PC-9 (cell line): Measurements from ENCODE around the gene SLC35E4. TPM values are rescaled to one million over a fixed set of nuclear protein-coding genes. Genes with fewer than 3 reads are reported as not detected.

Experiments used
- BruUV-seq: library from RNA; stranded (reverse); fragments of 400-500 nt; replicated peaks from 2 replicates; lab custom pipeline; 2021; lab: Mats Ljungman, UMichigan
- CTCF ChIA-PET: fragments of 300-600 bp; sonication (Branson Sonifier 250); formaldehyde crosslinking; loops from one replicate; lab custom pipeline; 2022; ENCODE audit warnings: antibody characterized with exemption; lab: Charles Lee
- POLR2A ChIA-PET: fragments of 300-600 bp; sonication (Branson Sonifier 250); formaldehyde crosslinking; loops from one replicate; lab custom pipeline; 2022; ENCODE audit warnings: antibody characterized with exemption; ENCODE audit not compliant: unreplicated experiment; lab: Charles Lee
- DNase-seq, 2 experiments: peaks; one replicate each; pipeline versions ENCODE4 v3.0.0 to v3.0.0-alpha.2; 2015 to 2022; ENCODE audit warnings: mixed read lengths in 1 of 2
- H2AFZ ChIP-seq: fragments of 200-600 bp; sonication (generic); 2 replicates; pipeline ENCODE4 v1.8.1; 2017; ENCODE audit warnings: antibody characterized with exemption
- H3F3A ChIP-seq: fragments of 200-600 bp; sonication (generic); 2 replicates; pipeline ENCODE4 v1.8.1; 2017; ENCODE audit warnings: antibody characterized with exemption, mild to moderate bottlenecking, low read depth; ENCODE audit not compliant: insufficient read depth
- H3K27ac ChIP-seq: fragments of 200-600 bp; sonication (generic); 2 replicates; pipeline ENCODE4 v1.6.1; 2016; ENCODE audit warnings: mixed run types
- H3K27me3 ChIP-seq: fragments of 200-600 bp; sonication (generic); 2 replicates; pipeline ENCODE4 v1.6.1; 2016; ENCODE audit warnings: low read depth, mixed run types; ENCODE audit not compliant: insufficient read depth
- H3K36me3 ChIP-seq: fragments of 200-600 bp; sonication (generic); 2 replicates; pipeline ENCODE4 v1.6.1; 2016; ENCODE audit warnings: low read depth, mixed run types
- H3K4me1 ChIP-seq: fragments of 200-600 bp; sonication (generic); replicated peaks from 2 replicates; pipeline ENCODE4 v1.6.1; 2016; ENCODE audit warnings: mixed run types; ENCODE audit not compliant: insufficient read depth
- H3K4me2 ChIP-seq: fragments of 200-600 bp; sonication (generic); 2 replicates; pipeline ENCODE4 v1.6.1; 2017; ENCODE audit warnings: mixed run types
- H3K4me3 ChIP-seq: fragments of 200-600 bp; sonication (generic); 2 replicates; pipeline ENCODE4 v1.6.1; 2016; ENCODE audit warnings: mixed run types
- H3K79me2 ChIP-seq: fragments of 200-600 bp; sonication (generic); 2 replicates; pipeline ENCODE4 v1.6.1; 2017; ENCODE audit warnings: low read depth, mixed run types
- H3K9me2 ChIP-seq: fragments of 200-600 bp; sonication (generic); 2 replicates; pipeline ENCODE4 v1.8.1; 2017; ENCODE audit warnings: mild to moderate bottlenecking; ENCODE audit not compliant: insufficient read depth
- H3K9me3 ChIP-seq: fragments of 200-600 bp; sonication (generic); 2 replicates; pipeline ENCODE4 v1.8.1; 2016; ENCODE audit warnings: low read depth; ENCODE audit not compliant: insufficient read depth
- H4K20me1 ChIP-seq: fragments of 200-600 bp; sonication (generic); 2 replicates; pipeline ENCODE4 v1.8.1; 2017; ENCODE audit not compliant: insufficient read depth
- CTCF ChIP-seq: fragments of 200-600 bp; sonication (generic); conservative IDR thresholded peaks from 2 replicates; pipeline ENCODE4 v1.6.1; 2017; ENCODE audit warnings: mixed run types, antibody characterized with exemption, mild to moderate bottlenecking, moderate library complexity
- EZH2 ChIP-seq: fragments of 200-600 bp; sonication (generic); IDR thresholded peaks from 2 replicates; pipeline ENCODE4 v1.8.0; 2017; ENCODE audit warnings: antibody characterized with exemption, low read depth
- intact Hi-C: fragments of 100-400 bp; cut with micrococcal nuclease; formaldehyde crosslinking; loops from one replicate; pipeline ENCODE4 v1.10.0; 2022; ENCODE audit not compliant: unreplicated experiment
- total RNA-seq: library from RNA; stranded (reverse); gene quantifications from 2 replicates; pipeline ENCODE4 v1.2.3, GENCODE V29; 2021

SLC35E4 gene
- total RNA-seq, 1 experiment from 2014 or later: 4.7 TPM

- Histone ChIP-seq H2AFZ (peak overlapping the region; percentile 99), H3K4me2 (peak overlapping the region; percentile 99), H3K4me3 (peak overlapping the region; percentile 74), H3K36me3 (no peaks in the 10 kb centered on the region), H3K9me3 (no peaks in the 10 kb centered on the region), H3K27me3 (no peaks in the 10 kb centered on the region), H3K4me1 (peaks cover 25% of the 10 kb centered on the region), H3K79me2 (peaks cover 13% of the 10 kb centered on the region), H3K27ac (no peak overlapping the region), H3F3A (peaks cover 26% of the 10 kb centered on the region), H4K20me1 (no peaks in the 10 kb centered on the region), H3K9me2 (no peaks in the 10 kb centered on the region)
- POLR2A ChIA-PET: interaction anchor here (1.0 kb wide), 1 partner anchor 94 kb away, joined by 3 read pairs; no protein-coding TSS in a partner anchor
- peak; percentile 40 to 50 for DNase-seq
- BruUV-seq: no TSS peak
- TF ChIP-seq CTCF (no peak; the same call in 1 of the 2 replicates), EZH2 (no peak)
- CTCF ChIA-PET: interaction anchor here (0.5 to 0.7 kb wide), 2 partner anchors 333 to 525 kb away, joined by 4 to 5 read pairs; no protein-coding TSS in a partner anchor
- intact Hi-C loops: loop anchor here (10.0 kb wide), 1 partner anchor 288 kb away; no protein-coding TSS in a partner anchor
Observed at GRCh38 chr22:30636226-30637077, 871 bp downstream of the SLC35E4 start.

- intact Hi-C loops: loop anchor here (10.0 kb wide), 1 partner anchor 287 kb away; no protein-coding TSS in a partner anchor
- POLR2A ChIA-PET: no interaction called here
- H3K4me3 ChIP-seq: peak overlapping the region; percentile 74; the same call in 1 of the 2 replicates
- H4K20me1 ChIP-seq: no peaks in the 10 kb centered on the region
- DNase-seq: peak in 1 of 2 experiments; percentile 20
- peak overlapping the region; percentile 99 for H2AFZ ChIP-seq
- peaks cover 25% of the 10 kb centered on the region for H3K4me1 ChIP-seq
- peaks cover 26% of the 10 kb centered on the region for H3F3A ChIP-seq
- no peaks in the 10 kb centered on the region for H3K27me3 ChIP-seq
- peaks cover 13% of the 10 kb centered on the region for H3K79me2 ChIP-seq
- CTCF ChIA-PET: no interaction called here
- no TSS peak for BruUV-seq
- no peaks in the 10 kb centered on the region for H3K9me3 ChIP-seq
- H3K36me3 ChIP-seq: no peaks in the 10 kb centered on the region
- no peaks in the 10 kb centered on the region for H3K9me2 ChIP-seq
- TF ChIP-seq CTCF: no peak
- TF ChIP-seq EZH2: no peak
- no peak overlapping the region for H3K27ac ChIP-seq
- H3K4me2 ChIP-seq: peak overlapping the region; percentile 99
Observed at GRCh38 chr22:30637701-30638114, 2.1 kb downstream of the SLC35E4 start.

- intact Hi-C loops: no loop called here
- H3K27ac ChIP-seq: no peak overlapping the region
- no peaks in the 10 kb centered on the region for H3K9me3 ChIP-seq
- H2AFZ ChIP-seq: no peak overlapping the region
- CTCF ChIA-PET: no interaction called here
- no peaks in the 10 kb centered on the region for H3K9me2 ChIP-seq
- POLR2A ChIA-PET: no interaction called here
- no peaks in the 10 kb centered on the region for H4K20me1 ChIP-seq
- DNase-seq: no peak
- H3K79me2 ChIP-seq: peaks cover 13% of the 10 kb centered on the region
- H3K4me3 ChIP-seq: no peak overlapping the region
- H3K4me2 ChIP-seq: no peak overlapping the region
- TF ChIP-seq CTCF (no peak), EZH2 (no peak)
- peaks cover 16% of the 10 kb centered on the region; the same call in 1 of the 2 replicates for H3F3A ChIP-seq
- BruUV-seq: no TSS peak
- H3K36me3 ChIP-seq: no peaks in the 10 kb centered on the region
- peaks cover 16% of the 10 kb centered on the region for H3K4me1 ChIP-seq
- no peaks in the 10 kb centered on the region for H3K27me3 ChIP-seq
Observed at GRCh38 chr22:30640361-30640760, 4.8 kb downstream of the SLC35E4 start.
